Liver (tissue), 9 donors: ENCODE measurements around the gene RUFY4. TPM values are rescaled to one million over a fixed set of nuclear protein-coding genes. Genes with fewer than 3 reads are reported as not detected.

Source experiments
- DNase-seq: peaks from one replicate; pipeline ENCODE4 v3.0.0-alpha.2; 2017; ENCODE audit warnings: low spot score
- H3K27ac ChIP-seq, 2 donors: one replicate each; pipeline ENCODE4 v1.7.0; 2013; ENCODE audit warnings: inconsistent platforms in 2 of 2, low read length in 2 of 2, control low read depth in 1 of 2, low read depth in 1 of 2, mild to moderate bottlenecking in 1 of 2
- H3K27me3 ChIP-seq, 4 donors: one replicate each; pipeline versions ENCODE4 v1.6.1 to v1.7.0; 2013; ENCODE audit warnings: low read length in 3 of 4, inconsistent platforms in 1 of 4, mild to moderate bottlenecking in 1 of 4, moderate library complexity in 1 of 4; ENCODE audit not compliant: control insufficient read depth in 4 of 4, insufficient read depth in 4 of 4
- H3K36me3 ChIP-seq, 4 donors: one replicate each; pipeline versions ENCODE4 v1.6.1 to v1.7.0; 2013; ENCODE audit warnings: low read length in 3 of 4, mild to moderate bottlenecking in 3 of 4, low read depth in 1 of 4, moderate library complexity in 1 of 4; ENCODE audit not compliant: control insufficient read depth in 4 of 4, insufficient read depth in 3 of 4
- H3K4me1 ChIP-seq, 4 donors: one replicate each; pipeline versions ENCODE4 v1.6.1 to v1.7.0; 2013; ENCODE audit warnings: low read length in 3 of 4, mild to moderate bottlenecking in 3 of 4, moderate library complexity in 1 of 4; ENCODE audit not compliant: control insufficient read depth in 4 of 4, insufficient read depth in 4 of 4
- H3K4me3 ChIP-seq, 3 donors: one replicate each; pipeline versions ENCODE4 v1.6.1 to v1.7.0; 2013; ENCODE audit warnings: low read length in 3 of 3, control low read depth in 1 of 3, low read depth in 1 of 3, mild to moderate bottlenecking in 1 of 3
- H3K9ac ChIP-seq, 2 donors: one replicate each; pipeline ENCODE4 v1.7.0; 2013; ENCODE audit warnings: low read length in 2 of 2, mild to moderate bottlenecking in 2 of 2, moderate library complexity in 2 of 2, control low read depth in 1 of 2, low read depth in 1 of 2
- H3K9me3 ChIP-seq, 4 donors: one replicate each; pipeline versions ENCODE4 v1.6.1 to v1.7.0; 2013; ENCODE audit warnings: low read length in 3 of 4; ENCODE audit not compliant: control insufficient read depth in 4 of 4
- ATF3 ChIP-seq: IDR thresholded peaks from 2 replicates; pipeline ENCODE4 v1.6.1; 2016; ENCODE audit warnings: antibody characterized with exemption
- FOXA1 ChIP-seq: IDR thresholded peaks from 2 replicates; pipeline ENCODE4 v1.6.1; 2016; ENCODE audit warnings: antibody characterized with exemption
- FOXA2 ChIP-seq: IDR thresholded peaks from 2 replicates; pipeline ENCODE4 v1.6.1; 2016; ENCODE audit warnings: antibody characterized with exemption
- GABPA ChIP-seq, 2 donors: IDR thresholded peaks in 1 of 2; conservative IDR thresholded peaks in 1 of 2; 2 replicates each; pipeline ENCODE4 v1.6.1; 2016; ENCODE audit warnings: antibody characterized with exemption in 2 of 2, mild to moderate bottlenecking in 1 of 2, moderate library complexity in 1 of 2
- HNF4A ChIP-seq, 2 donors: conservative IDR thresholded peaks; 2 replicates each; pipeline ENCODE4 v1.6.1; 2016; ENCODE audit warnings: antibody characterized with exemption in 2 of 2, mild to moderate bottlenecking in 2 of 2
- HNF4G ChIP-seq: IDR thresholded peaks from 2 replicates; pipeline ENCODE4 v1.6.1; 2016; ENCODE audit warnings: antibody characterized with exemption
- JUND ChIP-seq, 2 donors: IDR thresholded peaks; 2 replicates each; pipeline ENCODE4 v1.6.1; 2016; ENCODE audit warnings: antibody characterized with exemption in 2 of 2
- NR2F2 ChIP-seq: IDR thresholded peaks from 2 replicates; pipeline ENCODE4 v1.6.1; 2016; ENCODE audit warnings: antibody characterized with exemption
- RAD21 ChIP-seq, 2 donors: IDR thresholded peaks; 2 replicates each; pipeline ENCODE4 v1.6.1; 2016; ENCODE audit warnings: antibody characterized with exemption in 2 of 2, mild to moderate bottlenecking in 2 of 2
- SP1 ChIP-seq: IDR thresholded peaks from 2 replicates; pipeline ENCODE4 v1.6.1; 2018; ENCODE audit warnings: antibody characterized with exemption, mild to moderate bottlenecking
- TAF1 ChIP-seq: conservative IDR thresholded peaks from 2 replicates; pipeline ENCODE4 v1.6.1; 2016; ENCODE audit warnings: antibody characterized with exemption, mild to moderate bottlenecking
- YY1 ChIP-seq: IDR thresholded peaks from 2 replicates; pipeline ENCODE4 v1.6.1; 2016; ENCODE audit warnings: antibody characterized with exemption, mild to moderate bottlenecking
- ZBTB33 ChIP-seq: IDR thresholded peaks from 2 replicates; pipeline ENCODE4 v1.6.1; 2016; ENCODE audit warnings: antibody characterized with exemption
- WGBS: extraction: QIAGEN DNeasy Blood & Tissue Kit; methylation state at CpG from one replicate; pipeline ENCODE4 v1.1.7; 2013; 5-methylcytosine and 5-hydroxymethylcytosine counted together
- polyA plus RNA-seq, 2 donors: library from polyadenylated mRNA; stranded (reverse) in 1 of 2; unstranded in 1 of 2; fragments of 200-250 nt in 1 of 2; fragments of >200 nt in 1 of 2; fragmentation: Nextera tagmentation in 1 of 2; extraction: Ambion mirVana in 1 of 2; gene quantifications; one replicate each; pipeline versions ENCODE4 v1.2.1 to v1.2.3, GENCODE V29; 2013 to 2015
- total RNA-seq, 2 donors: library from RNA; depleted of rRNA; stranded (reverse); fragments of >200 nt; gene quantifications; one replicate each; pipeline ENCODE4 v1.2.3, GENCODE V29; 2014
- TF ChIP-seq, protein P1 (sequence below): fragments of 150-350 bp; IDR thresholded peaks from 2 replicates; pipeline ENCODE4 v1.5.1; 2017; ENCODE audit warnings: improper control_type of control experiment, low read depth, low read length; ENCODE audit not compliant: missing input control
- TF ChIP-seq, protein P2 (sequence below): IDR thresholded peaks from 2 replicates; pipeline ENCODE4 v1.6.1; 2016; ENCODE audit warnings: antibody characterized with exemption, mild to moderate bottlenecking
- TF ChIP-seq, protein P3 (sequence below): IDR thresholded peaks from 2 replicates; pipeline ENCODE4 v1.6.1; 2016; ENCODE audit warnings: antibody characterized with exemption
- donor health status: healthy.
- donor health status: healthy.
- donor health status: healthy.
- donor health status: healthy.
- donor health status: healthy.

Gene RUFY4
- total and polyA plus RNA-seq, 4 donors = 0.05 to 0.08 (median 0.08) TPM; not detected in 1

GRCh38 chr2:218051903-218052302, 17.1 kb upstream of the RUFY4 start:
- H3K4me3 ChIP-seq = no peak overlapping the region
- H3K9me3 ChIP-seq = no peaks in the 10 kb centered on the region
- WGBS = 88% methylated on average over 3 of the region's 3 CpGs
- H3K27me3 ChIP-seq = no peaks in the 10 kb centered on the region
- H3K9ac ChIP-seq = no peak overlapping the region
- no peak for DNase-seq
- no peaks in the 10 kb centered on the region for H3K36me3 ChIP-seq
- no peak overlapping the region for H3K27ac ChIP-seq
- TF ChIP-seq GABPA (IDR thresholded peaks at IDR 0.05 in 1 of 2, conservative IDR thresholded peaks at IDR 0.05 in 1 of 2) (no peak), RAD21 (IDR thresholded peaks at IDR 0.05) (no peak)
- H3K4me1 ChIP-seq = no peaks in the 10 kb centered on the region

GRCh38 chr2:218059289-218059688, 9.8 kb upstream of the RUFY4 start:
- no peaks in the 10 kb centered on the region for H3K27me3 ChIP-seq
- TF ChIP-seq JUND (IDR thresholded peaks at IDR 0.05) (no peak), ATF3 (no peak), HNF4A (conservative IDR thresholded peaks at IDR 0.05) (no peak)
- no peaks in the 10 kb centered on the region for H3K9me3 ChIP-seq
- WGBS = 79% methylated on average over 3 of the region's 3 CpGs
- H3K27ac ChIP-seq = no peak overlapping the region
- H3K4me3 ChIP-seq = no peak overlapping the region
- H3K4me1 ChIP-seq = no peaks in the 10 kb centered on the region
- no peaks in the 10 kb centered on the region for H3K36me3 ChIP-seq
- no peak overlapping the region for H3K9ac ChIP-seq
- DNase-seq = no peak

DNA sequence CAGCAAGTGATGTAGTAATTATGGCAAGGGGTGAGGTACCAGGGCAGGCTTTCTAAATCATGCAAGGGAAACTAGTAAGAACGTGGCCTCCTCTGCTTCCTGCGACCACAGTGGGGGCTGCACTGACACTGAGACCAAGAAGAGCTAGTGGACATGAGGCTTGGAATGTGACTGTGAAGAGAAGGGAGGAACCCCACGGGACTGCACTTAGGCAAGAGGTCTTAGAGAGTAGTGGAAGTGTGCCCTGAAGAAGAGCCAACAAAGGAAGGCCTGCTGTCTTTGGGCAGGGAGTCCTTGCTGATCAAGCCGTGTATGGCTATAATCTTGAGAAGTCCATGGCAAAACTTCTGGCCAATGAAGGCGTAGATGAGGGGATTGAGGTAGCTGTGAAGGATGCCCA, 8.9 kb upstream of the RUFY4 start:
- Histone ChIP-seq H3K9me3 (no peaks in the 10 kb centered on the region), H3K4me3 (no peak overlapping the region), H3K4me1 (no peaks in the 10 kb centered on the region), H3K27me3 (no peaks in the 10 kb centered on the region), H3K27ac (no peak overlapping the region), H3K36me3 (no peaks in the 10 kb centered on the region), H3K9ac (no peak overlapping the region)
- 69% methylated on average over 5 of the region's 5 CpGs for WGBS
- no peak for DNase-seq
- TF ChIP-seq GABPA (IDR thresholded peaks at IDR 0.05 in 1 of 2, conservative IDR thresholded peaks at IDR 0.05 in 1 of 2) = no peak
- TF ChIP-seq NR2F2 = no peak
- TF ChIP-seq, protein P1, sequence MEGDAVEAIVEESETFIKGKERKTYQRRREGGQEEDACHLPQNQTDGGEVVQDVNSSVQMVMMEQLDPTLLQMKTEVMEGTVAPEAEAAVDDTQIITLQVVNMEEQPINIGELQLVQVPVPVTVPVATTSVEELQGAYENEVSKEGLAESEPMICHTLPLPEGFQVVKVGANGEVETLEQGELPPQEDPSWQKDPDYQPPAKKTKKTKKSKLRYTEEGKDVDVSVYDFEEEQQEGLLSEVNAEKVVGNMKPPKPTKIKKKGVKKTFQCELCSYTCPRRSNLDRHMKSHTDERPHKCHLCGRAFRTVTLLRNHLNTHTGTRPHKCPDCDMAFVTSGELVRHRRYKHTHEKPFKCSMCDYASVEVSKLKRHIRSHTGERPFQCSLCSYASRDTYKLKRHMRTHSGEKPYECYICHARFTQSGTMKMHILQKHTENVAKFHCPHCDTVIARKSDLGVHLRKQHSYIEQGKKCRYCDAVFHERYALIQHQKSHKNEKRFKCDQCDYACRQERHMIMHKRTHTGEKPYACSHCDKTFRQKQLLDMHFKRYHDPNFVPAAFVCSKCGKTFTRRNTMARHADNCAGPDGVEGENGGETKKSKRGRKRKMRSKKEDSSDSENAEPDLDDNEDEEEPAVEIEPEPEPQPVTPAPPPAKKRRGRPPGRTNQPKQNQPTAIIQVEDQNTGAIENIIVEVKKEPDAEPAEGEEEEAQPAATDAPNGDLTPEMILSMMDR = no peak
- TF ChIP-seq, protein P2, sequence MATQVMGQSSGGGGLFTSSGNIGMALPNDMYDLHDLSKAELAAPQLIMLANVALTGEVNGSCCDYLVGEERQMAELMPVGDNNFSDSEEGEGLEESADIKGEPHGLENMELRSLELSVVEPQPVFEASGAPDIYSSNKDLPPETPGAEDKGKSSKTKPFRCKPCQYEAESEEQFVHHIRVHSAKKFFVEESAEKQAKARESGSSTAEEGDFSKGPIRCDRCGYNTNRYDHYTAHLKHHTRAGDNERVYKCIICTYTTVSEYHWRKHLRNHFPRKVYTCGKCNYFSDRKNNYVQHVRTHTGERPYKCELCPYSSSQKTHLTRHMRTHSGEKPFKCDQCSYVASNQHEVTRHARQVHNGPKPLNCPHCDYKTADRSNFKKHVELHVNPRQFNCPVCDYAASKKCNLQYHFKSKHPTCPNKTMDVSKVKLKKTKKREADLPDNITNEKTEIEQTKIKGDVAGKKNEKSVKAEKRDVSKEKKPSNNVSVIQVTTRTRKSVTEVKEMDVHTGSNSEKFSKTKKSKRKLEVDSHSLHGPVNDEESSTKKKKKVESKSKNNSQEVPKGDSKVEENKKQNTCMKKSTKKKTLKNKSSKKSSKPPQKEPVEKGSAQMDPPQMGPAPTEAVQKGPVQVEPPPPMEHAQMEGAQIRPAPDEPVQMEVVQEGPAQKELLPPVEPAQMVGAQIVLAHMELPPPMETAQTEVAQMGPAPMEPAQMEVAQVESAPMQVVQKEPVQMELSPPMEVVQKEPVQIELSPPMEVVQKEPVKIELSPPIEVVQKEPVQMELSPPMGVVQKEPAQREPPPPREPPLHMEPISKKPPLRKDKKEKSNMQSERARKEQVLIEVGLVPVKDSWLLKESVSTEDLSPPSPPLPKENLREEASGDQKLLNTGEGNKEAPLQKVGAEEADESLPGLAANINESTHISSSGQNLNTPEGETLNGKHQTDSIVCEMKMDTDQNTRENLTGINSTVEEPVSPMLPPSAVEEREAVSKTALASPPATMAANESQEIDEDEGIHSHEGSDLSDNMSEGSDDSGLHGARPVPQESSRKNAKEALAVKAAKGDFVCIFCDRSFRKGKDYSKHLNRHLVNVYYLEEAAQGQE = no peak
- TF ChIP-seq ZBTB33 = no peak
- no peak for TF ChIP-seq YY1
- TF ChIP-seq, protein P3, sequence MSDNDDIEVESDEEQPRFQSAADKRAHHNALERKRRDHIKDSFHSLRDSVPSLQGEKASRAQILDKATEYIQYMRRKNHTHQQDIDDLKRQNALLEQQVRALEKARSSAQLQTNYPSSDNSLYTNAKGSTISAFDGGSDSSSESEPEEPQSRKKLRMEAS = no peak
- TF ChIP-seq FOXA1 = no peak
- no peak for TF ChIP-seq FOXA2
- no peak for TF ChIP-seq HNF4A (conservative IDR thresholded peaks at IDR 0.05)
- TF ChIP-seq TAF1 = no peak
- TF ChIP-seq SP1 = no peak
- TF ChIP-seq JUND (IDR thresholded peaks at IDR 0.05) = no peak
- TF ChIP-seq HNF4G = no peak
